Measurements from ENCODE around the gene RAB31.

DNA sequence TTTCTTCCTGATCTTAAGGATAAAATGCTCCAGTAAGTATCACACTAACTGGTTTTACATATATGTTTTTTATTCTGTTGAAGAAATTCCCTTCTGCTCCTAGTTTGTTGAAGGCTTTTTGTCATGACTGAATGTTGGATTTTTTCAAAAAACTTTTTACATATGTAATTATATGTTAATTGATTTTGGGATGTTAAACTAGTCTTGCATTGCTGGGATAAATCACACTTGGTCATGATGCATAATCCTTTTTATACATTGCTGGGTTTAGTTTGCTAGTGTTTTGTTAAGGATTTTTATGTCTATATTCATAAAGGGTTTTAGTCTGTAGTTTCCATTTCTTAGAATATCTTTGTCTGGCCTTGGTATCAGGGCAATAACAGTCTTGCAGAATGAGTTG is 112.0 kb downstream of the RAB31 start:
- TF ChIP-seq, protein P1, sequence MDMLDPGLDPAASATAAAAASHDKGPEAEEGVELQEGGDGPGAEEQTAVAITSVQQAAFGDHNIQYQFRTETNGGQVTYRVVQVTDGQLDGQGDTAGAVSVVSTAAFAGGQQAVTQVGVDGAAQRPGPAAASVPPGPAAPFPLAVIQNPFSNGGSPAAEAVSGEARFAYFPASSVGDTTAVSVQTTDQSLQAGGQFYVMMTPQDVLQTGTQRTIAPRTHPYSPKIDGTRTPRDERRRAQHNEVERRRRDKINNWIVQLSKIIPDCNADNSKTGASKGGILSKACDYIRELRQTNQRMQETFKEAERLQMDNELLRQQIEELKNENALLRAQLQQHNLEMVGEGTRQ (IDR thresholded peaks at IDR 0.05) = no peak
- TF ChIP-seq POLR2A (IDR thresholded peaks at IDR 0.05; ENCODE audit: low read length) (no peak), POLR2AphosphoS2 (conservative IDR thresholded peaks at IDR 0.05; ENCODE audit: low read length) (no peak), NFE2L2 (conservative IDR thresholded peaks at IDR 0.05; ENCODE audit: low read length) (no peak), CBX8 (IDR thresholded peaks at IDR 0.05) (no peak), RCOR1 (IDR thresholded peaks at IDR 0.05; ENCODE audit: low read depth, low read length) (no peak), MYC (IDR thresholded peaks at IDR 0.05; ENCODE audit: borderline replicate concordance, low read length) (no peak), EP300 (IDR thresholded peaks at IDR 0.05) (no peak), TP53 (CRISPR knock-in tag; IDR thresholded peaks at IDR 0.05) (no peak), HDAC2 (IDR thresholded peaks at IDR 0.05) (no peak)
- TF ChIP-seq, protein P2, sequence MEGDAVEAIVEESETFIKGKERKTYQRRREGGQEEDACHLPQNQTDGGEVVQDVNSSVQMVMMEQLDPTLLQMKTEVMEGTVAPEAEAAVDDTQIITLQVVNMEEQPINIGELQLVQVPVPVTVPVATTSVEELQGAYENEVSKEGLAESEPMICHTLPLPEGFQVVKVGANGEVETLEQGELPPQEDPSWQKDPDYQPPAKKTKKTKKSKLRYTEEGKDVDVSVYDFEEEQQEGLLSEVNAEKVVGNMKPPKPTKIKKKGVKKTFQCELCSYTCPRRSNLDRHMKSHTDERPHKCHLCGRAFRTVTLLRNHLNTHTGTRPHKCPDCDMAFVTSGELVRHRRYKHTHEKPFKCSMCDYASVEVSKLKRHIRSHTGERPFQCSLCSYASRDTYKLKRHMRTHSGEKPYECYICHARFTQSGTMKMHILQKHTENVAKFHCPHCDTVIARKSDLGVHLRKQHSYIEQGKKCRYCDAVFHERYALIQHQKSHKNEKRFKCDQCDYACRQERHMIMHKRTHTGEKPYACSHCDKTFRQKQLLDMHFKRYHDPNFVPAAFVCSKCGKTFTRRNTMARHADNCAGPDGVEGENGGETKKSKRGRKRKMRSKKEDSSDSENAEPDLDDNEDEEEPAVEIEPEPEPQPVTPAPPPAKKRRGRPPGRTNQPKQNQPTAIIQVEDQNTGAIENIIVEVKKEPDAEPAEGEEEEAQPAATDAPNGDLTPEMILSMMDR (IDR thresholded peaks at IDR 0.05) = no peak
- TF ChIP-seq, protein P3, sequence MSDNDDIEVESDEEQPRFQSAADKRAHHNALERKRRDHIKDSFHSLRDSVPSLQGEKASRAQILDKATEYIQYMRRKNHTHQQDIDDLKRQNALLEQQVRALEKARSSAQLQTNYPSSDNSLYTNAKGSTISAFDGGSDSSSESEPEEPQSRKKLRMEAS (IDR thresholded peaks at IDR 0.05) = no peak
- TF ChIP-seq, protein P4, sequence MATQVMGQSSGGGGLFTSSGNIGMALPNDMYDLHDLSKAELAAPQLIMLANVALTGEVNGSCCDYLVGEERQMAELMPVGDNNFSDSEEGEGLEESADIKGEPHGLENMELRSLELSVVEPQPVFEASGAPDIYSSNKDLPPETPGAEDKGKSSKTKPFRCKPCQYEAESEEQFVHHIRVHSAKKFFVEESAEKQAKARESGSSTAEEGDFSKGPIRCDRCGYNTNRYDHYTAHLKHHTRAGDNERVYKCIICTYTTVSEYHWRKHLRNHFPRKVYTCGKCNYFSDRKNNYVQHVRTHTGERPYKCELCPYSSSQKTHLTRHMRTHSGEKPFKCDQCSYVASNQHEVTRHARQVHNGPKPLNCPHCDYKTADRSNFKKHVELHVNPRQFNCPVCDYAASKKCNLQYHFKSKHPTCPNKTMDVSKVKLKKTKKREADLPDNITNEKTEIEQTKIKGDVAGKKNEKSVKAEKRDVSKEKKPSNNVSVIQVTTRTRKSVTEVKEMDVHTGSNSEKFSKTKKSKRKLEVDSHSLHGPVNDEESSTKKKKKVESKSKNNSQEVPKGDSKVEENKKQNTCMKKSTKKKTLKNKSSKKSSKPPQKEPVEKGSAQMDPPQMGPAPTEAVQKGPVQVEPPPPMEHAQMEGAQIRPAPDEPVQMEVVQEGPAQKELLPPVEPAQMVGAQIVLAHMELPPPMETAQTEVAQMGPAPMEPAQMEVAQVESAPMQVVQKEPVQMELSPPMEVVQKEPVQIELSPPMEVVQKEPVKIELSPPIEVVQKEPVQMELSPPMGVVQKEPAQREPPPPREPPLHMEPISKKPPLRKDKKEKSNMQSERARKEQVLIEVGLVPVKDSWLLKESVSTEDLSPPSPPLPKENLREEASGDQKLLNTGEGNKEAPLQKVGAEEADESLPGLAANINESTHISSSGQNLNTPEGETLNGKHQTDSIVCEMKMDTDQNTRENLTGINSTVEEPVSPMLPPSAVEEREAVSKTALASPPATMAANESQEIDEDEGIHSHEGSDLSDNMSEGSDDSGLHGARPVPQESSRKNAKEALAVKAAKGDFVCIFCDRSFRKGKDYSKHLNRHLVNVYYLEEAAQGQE (IDR thresholded peaks at IDR 0.05) = no peak

All from A549 (cell line).